ENCODE results near the gene HS3ST3A1. TPM values are rescaled to one million over a fixed set of nuclear protein-coding genes. Genes with fewer than 3 reads are reported as not detected.

Gene HS3ST3A1
- total RNA-seq, 1 experiment from 2014 or later = 3.4 TPM

- H3K18ac ChIP-seq (ENCODE audit: insufficient read length, low read depth, low read length) = no peak overlapping the region
- Mint-ChIP-seq H3K4me1 (no peaks in the 10 kb centered on the region), H3K27me3 (ENCODE audit: low read depth) (peaks cover 2% of the 10 kb centered on the region), H3K36me3 (ENCODE audit: insufficient read depth in 1 of 3, low read depth in 3 of 3) (peaks cover 17 to 21% (median 18%) of the 10 kb centered on the region in 3 experiments), H3K9me3 (peaks cover 21 to 24% of the 10 kb centered on the region in 2 experiments), H3K27ac (no peak overlapping the region), H3K4me3 (no peak overlapping the region)
- H2BK5ac ChIP-seq (ENCODE audit: insufficient read length, low read length) = no peak overlapping the region
- H2BK15ac ChIP-seq (ENCODE audit: low read depth, low read length) = no peak overlapping the region
- H4K5ac ChIP-seq (ENCODE audit: insufficient read length, low read depth, low read length) = no peak overlapping the region
- no peaks in the 10 kb centered on the region for H3K79me2 ChIP-seq (ENCODE audit: insufficient read depth, low read length)
- no peak overlapping the region for H4K8ac ChIP-seq (replicated peaks; ENCODE audit: insufficient read length, low read depth, low read length)
- H3T11ph ChIP-seq (ENCODE audit: low read length) = no peak overlapping the region
- no peak for TF ChIP-seq CTCF (conservative IDR thresholded peaks at IDR 0.05)
- no peaks in the 10 kb centered on the region for H3K79me1 ChIP-seq (ENCODE audit: insufficient read depth, low read depth, low read length, poor library complexity, severe bottlenecking)
- H3K14ac ChIP-seq (ENCODE audit: insufficient read depth, low read length) = no peak overlapping the region
- H3K56ac ChIP-seq (ENCODE audit: insufficient read length, low read depth, low read length) = no peak overlapping the region
- no peaks in the 10 kb centered on the region for H3K4me1 ChIP-seq (ENCODE audit: insufficient read depth, low read length)
- no peak overlapping the region for H3K4ac ChIP-seq (ENCODE audit: low read depth, low read length)
- H3K9me3 ChIP-seq (ENCODE audit: control insufficient read depth, low read depth, low read length) = peaks cover 17% of the 10 kb centered on the region
- no peak overlapping the region for H2AK5ac ChIP-seq (ENCODE audit: insufficient read length, low read length)
- H2BK20ac ChIP-seq (ENCODE audit: low read depth, low read length, poor library complexity, severe bottlenecking) = no peak overlapping the region
- no peaks in the 10 kb centered on the region for H4K20me1 ChIP-seq (ENCODE audit: control insufficient read depth, insufficient read depth, insufficient read length)
- no CpG with 5 or more reads among the region's 1 CpG for WGBS (ENCODE audit: extremely low coverage, insufficient read length, low lambda C conversion rate)
- no peak overlapping the region for H4K91ac ChIP-seq (ENCODE audit: insufficient read length, low read depth, low read length)
- H2AFZ ChIP-seq (ENCODE audit: low read length) = no peak overlapping the region
- no peak overlapping the region for H2BK12ac ChIP-seq (ENCODE audit: insufficient read length, low read depth, low read length)
- H3K9ac ChIP-seq (ENCODE audit: extremely low read depth, insufficient read length, low read length) = no peak overlapping the region
- no peak overlapping the region for H3K27ac ChIP-seq (ENCODE audit: insufficient read length, low read depth, low read length)
- H3K23me2 ChIP-seq (ENCODE audit: insufficient read length, low read depth, low read length, poor library complexity, severe bottlenecking) = no peaks in the 10 kb centered on the region
- no peaks in the 10 kb centered on the region; the same call in 1 of the 2 replicates for H3K27me3 ChIP-seq (ENCODE audit: insufficient read depth, low read length)
- no peak overlapping the region for H2BK120ac ChIP-seq (ENCODE audit: low read depth, low read length, poor library complexity, severe bottlenecking)
- no peak overlapping the region for H3K23ac ChIP-seq (ENCODE audit: insufficient read length, low read depth, low read length)
- H3K4me2 ChIP-seq (ENCODE audit: insufficient read depth, insufficient read length, low read length) = no peak overlapping the region
- no peak for DNase-seq
Observed at GRCh38 chr17:13476720-13477119, 125.0 kb downstream of the HS3ST3A1 start.
